Stimulated activated naive CD8-positive, alpha-beta T cell treated with anti-CD3 and anti-CD28 coated beads, Interleukin-15, amount 100 ng/mL, for 72 hours (primary cell): Measurements from ENCODE around the gene EWSR1.

Experiments
- ATAC-seq: fragments of 150-1000 bp; cut with Tn5 transposase; 2 replicates; pipeline ENCODE4 v1.10.0; 2021; ENCODE audit warnings: mild to moderate bottlenecking, moderate library complexity
- DNase-seq, 2 donors: peaks; one replicate each; pipeline ENCODE4 v3.0.0; 2021 to 2022
- H3K27ac Mint-ChIP-seq, 2 donors: one replicate each; pipeline ENCODE4 v1.8.0; 2022; ENCODE audit warnings: mild to moderate bottlenecking in 2 of 2, mixed read lengths in 2 of 2, moderate library complexity in 2 of 2
- H3K27me3 Mint-ChIP-seq: one replicate; pipeline ENCODE4 v1.8.0; 2022; ENCODE audit warnings: mixed read lengths
- H3K4me1 Mint-ChIP-seq: one replicate; pipeline ENCODE4 v1.8.0; 2022; ENCODE audit warnings: mild to moderate bottlenecking, mixed read lengths
- H3K4me3 Mint-ChIP-seq, 2 donors: one replicate each; pipeline ENCODE4 v1.8.0; 2022; ENCODE audit warnings: mild to moderate bottlenecking in 2 of 2, mixed read lengths in 2 of 2, moderate library complexity in 1 of 2
- H3K9me3 Mint-ChIP-seq, 2 donors: one replicate each; pipeline ENCODE4 v1.8.0; 2022; ENCODE audit warnings: mixed read lengths in 2 of 2

Gene EWSR1

DNA sequence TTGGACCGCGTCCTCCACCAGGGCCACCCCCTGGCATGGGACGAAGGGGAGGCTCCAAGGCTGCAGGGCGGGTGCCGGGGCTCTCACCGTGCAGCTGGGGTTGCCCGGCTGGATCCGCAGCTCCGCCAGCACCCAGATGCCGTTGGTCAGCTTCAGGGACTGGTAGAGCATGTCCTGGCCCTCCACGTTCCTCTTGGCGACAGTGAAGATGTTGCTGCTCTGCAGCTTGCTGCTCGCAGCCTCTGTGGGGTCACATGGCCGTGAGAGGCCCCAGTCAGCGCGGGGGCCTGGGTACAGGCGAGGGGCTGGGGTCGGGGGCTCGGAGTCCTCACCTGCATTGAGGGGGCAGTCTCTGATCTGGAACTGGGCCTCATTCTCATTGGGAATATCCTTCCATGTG, 62.2 kb downstream of the EWSR1 start:
- Mint-ChIP-seq H3K27me3 (no peaks in the 10 kb centered on the region), H3K4me3 (no peak overlapping the region), H3K4me1 (no peaks in the 10 kb centered on the region), H3K27ac (no peak overlapping the region), H3K9me3 (no peaks in the 10 kb centered on the region)
- DNase-seq (no peak), ATAC-seq (no peak)

DNA sequence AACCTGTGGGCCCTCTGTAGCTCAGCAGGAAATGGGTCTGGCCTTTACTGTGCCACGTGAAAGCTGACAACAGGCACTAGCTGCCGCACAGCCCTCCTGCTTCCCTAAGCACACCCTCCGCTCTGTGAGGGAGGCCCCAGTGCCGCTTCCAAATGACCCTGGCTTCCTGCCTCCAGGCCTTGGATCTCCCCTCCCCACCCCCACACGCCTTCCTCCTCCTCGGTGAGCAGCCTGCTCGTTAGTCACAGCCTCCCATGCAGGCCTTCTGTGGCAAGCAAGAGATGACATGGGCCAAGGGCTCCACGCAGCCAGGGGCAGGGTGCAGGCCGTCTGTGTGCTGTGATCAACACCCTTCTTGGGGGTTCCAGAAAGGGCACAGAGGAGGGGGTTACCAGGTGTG, 62.7 kb downstream of the EWSR1 start:
- no peaks in the 10 kb centered on the region for H3K27me3 Mint-ChIP-seq
- no peak overlapping the region for H3K27ac Mint-ChIP-seq
- ATAC-seq (no peak), DNase-seq (no peak)
- no peak overlapping the region for H3K4me3 Mint-ChIP-seq
- no peaks in the 10 kb centered on the region for H3K9me3 Mint-ChIP-seq
- no peaks in the 10 kb centered on the region for H3K4me1 Mint-ChIP-seq

DNA sequence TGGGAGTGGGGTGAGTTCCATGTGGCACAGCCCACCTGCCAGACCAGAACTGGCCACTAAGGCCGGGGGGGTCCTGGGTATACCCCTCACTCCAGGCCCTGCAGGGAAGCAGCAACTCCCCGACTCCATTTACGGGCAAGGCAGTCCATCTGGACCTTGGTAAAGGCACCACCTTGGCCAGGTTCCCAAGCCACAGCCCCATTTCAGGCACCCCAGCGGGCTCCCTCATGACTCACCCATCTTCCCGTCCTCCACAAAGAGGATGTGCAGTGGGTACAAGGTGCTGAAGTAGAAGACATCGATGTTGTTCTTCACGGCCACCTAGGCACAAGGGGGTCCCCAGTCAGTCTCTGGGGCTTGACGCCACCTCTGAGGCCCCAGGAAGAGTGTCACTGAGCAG, 63.1 kb downstream of the EWSR1 start:
- Mint-ChIP-seq H3K27me3 (no peaks in the 10 kb centered on the region), H3K9me3 (no peaks in the 10 kb centered on the region), H3K4me3 (no peak overlapping the region), H3K4me1 (no peaks in the 10 kb centered on the region), H3K27ac (no peak overlapping the region)
- ATAC-seq (no peak), DNase-seq (no peak)

DNA sequence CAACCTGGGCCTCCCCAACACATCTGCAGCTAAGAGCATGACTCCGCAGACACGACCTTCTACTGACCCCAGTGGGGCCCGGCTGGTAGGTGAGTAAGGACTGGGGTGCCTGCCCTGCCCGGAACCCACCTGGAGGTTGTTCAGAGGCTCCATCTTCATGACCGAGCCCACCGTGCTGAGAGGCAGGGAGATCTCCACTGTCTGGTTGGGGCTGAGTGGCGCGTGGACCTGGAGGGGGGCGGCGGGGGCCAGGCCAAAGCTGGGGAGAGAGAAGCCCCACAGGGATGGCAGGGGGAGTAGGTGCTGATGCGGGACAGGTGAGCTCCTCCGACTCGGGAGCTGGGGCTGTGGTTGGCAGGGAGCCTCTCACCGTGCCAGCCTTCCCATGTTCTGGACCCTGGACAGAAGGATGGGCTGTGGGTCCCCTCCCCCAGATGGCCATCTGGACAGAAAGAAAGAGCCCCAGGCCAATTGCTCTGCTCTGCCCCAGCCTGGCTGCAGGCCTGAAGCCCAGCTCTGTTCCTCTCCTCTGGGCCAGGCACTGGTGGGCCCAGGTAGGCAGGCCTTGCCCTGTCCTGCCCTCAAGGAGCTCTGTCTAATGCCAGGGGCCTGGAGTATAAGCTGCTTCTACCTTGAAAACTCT, 63.7 kb downstream of the EWSR1 start:
- ATAC-seq (no peak), DNase-seq (no peak)
- Mint-ChIP-seq H3K4me1 (no peaks in the 10 kb centered on the region), H3K9me3 (no peaks in the 10 kb centered on the region), H3K4me3 (no peak overlapping the region), H3K27ac (no peak overlapping the region), H3K27me3 (no peaks in the 10 kb centered on the region)

DNA sequence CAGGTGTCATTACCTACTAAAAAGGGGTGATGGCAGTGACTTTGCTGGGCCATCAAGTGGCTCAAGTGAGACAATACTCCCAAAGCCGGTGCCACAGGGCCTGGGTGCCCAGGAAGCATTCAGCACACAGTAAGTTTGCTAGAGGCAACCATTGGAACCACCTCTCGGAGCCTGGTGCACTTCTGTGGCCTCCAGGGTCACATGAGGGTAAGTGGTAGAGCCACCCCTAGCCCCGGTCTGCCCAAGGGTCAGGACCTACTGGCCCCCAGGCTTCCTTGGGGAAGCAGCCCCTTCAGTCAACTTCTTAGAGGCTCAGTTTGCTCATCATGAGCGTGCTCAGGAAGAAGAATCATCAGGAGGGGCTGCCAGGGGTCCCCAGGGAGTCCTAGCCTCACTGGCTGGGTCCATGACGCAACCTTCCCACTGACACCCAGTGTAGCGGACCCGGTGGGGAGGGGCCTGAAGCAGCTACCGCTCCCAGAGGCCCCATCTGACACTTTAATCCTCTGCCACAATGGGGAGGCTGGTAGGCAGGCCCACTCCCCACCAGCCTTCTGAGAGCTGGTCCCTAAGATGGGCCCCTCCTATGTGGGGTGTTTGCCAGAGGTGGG, 64.9 kb downstream of the EWSR1 start:
- DNase-seq (no peak), ATAC-seq (no peak)
- H3K4me1 Mint-ChIP-seq = no peaks in the 10 kb centered on the region
- no peaks in the 10 kb centered on the region for H3K27me3 Mint-ChIP-seq
- no peak overlapping the region for H3K4me3 Mint-ChIP-seq
- peak overlapping the region; percentile 74 to 76 for H3K27ac Mint-ChIP-seq
- no peaks in the 10 kb centered on the region for H3K9me3 Mint-ChIP-seq

DNA sequence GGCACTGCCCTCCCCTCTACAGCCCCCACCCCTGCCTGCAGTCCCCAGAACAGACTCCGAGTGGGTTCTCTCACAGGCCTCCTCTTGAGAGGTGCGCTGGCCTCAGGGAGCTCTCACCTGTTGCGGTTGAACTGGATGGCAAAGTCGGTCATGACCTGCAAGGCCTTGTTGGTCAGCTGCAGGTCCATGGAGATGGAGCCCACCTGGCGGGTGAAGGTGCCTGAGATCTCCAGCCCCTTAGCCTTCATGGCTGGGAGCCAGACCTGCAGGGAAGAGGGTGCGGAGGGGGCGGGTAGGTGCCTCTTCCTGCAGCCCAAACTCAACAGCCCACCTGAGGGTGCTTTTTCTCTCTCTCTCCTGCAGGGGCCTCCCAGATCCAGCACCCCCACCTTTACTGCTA, 66.1 kb downstream of the EWSR1 start:
- Mint-ChIP-seq H3K9me3 (no peaks in the 10 kb centered on the region), H3K4me3 (no peak overlapping the region), H3K27me3 (no peaks in the 10 kb centered on the region), H3K4me1 (no peaks in the 10 kb centered on the region), H3K27ac (no peak overlapping the region)
- ATAC-seq (no peak), DNase-seq (no peak)

DNA sequence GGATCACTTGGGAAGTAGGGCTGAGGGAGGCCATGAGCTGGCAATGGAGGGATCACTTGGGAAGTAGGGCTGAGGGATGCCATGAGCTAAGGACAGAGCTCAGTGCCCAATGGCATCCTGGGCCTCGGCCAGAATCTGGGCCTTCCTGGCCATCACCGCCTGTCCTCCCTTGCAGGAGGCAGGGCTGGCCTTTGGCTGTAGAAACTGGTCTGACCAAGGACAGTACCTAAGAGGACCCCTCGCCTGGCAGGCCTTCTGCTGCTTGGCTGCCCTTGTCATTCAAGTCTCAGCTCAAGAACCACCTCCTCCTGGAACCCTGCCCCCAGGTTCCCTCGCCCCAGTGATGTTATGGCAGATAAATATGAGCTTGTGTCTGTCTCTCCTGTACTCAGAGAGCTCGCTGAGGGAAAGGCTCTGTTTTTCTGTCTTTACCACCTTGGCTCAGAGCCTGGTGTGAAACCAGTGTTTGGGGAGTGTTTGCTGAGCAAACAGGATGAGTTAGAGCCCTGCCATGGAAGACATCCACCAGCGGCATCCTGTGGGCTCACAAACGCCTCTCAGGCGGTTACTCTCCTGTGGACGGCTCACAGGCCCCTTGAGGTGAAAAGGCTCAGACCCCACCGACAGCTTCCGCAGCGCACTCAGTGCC, 66.8 kb downstream of the EWSR1 start:
- no peak for ATAC-seq
- H3K4me3 Mint-ChIP-seq = no peak overlapping the region
- H3K27me3 Mint-ChIP-seq = no peaks in the 10 kb centered on the region
- H3K9me3 Mint-ChIP-seq = no peaks in the 10 kb centered on the region
- no peak overlapping the region for H3K27ac Mint-ChIP-seq
- DNase-seq = no peak
- no peaks in the 10 kb centered on the region for H3K4me1 Mint-ChIP-seq

DNA sequence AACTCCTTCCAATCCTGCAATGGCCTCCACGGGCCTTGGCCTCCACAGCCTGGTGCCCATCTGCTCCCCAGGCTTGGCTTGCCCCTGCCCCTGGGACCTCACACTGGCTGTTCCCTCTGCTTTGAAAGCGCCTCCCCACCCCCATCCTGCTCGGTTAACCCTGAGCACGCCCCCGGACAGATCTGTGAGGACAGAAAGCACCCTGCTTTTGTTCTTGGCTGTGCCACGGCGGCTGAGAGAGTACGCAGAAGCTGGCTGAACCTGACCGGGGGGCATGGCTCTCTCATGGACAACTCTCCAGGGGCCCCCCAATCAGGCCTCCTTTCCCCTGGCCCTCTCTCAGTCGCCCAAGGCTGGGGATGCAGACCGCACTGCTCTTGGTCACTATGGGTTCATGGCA, 67.6 kb downstream of the EWSR1 start:
- Mint-ChIP-seq H3K27me3 (no peaks in the 10 kb centered on the region), H3K27ac (no peak overlapping the region), H3K4me3 (no peak overlapping the region), H3K9me3 (no peaks in the 10 kb centered on the region), H3K4me1 (no peaks in the 10 kb centered on the region)
- DNase-seq (no peak), ATAC-seq (no peak)

DNA sequence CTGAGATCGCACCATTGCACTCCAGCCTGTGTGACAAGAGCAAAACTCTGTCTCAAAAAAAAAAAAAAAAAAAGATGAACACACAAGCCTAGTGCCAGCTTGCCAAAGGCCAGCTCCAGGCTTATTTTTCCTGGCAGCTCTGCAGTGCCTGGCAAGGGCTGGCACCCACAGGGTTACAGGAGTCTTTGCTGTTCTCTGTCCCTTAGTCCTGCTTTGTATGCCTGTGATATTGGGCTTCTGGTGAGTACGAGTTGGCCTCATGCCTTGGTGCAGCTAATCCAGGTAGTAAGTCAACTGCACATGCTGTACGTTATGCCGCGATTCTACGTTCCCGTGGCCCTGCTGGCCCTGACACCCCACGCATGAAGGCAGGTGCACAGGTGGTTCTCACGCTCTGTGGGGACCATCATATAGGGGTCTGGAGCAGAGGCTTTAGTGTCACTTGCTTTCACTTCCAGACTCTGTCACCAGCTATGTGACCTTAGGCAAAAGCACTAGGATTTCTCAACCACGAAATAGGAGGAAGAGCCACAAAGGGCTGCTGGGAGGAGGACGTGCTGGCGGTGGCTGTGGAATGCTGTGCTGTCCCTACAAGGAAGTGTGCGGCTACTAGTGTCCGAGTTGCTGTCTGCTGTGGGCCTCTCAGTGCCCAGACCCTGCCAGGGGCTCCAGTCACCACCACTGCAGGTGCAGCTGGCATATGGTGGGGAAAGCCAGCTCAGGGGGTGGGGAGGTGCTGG, 68.9 kb downstream of the EWSR1 start:
- ATAC-seq = no peak
- Mint-ChIP-seq H3K27ac (no peak overlapping the region), H3K27me3 (no peaks in the 10 kb centered on the region), H3K4me3 (no peak overlapping the region), H3K4me1 (no peaks in the 10 kb centered on the region), H3K9me3 (no peaks in the 10 kb centered on the region)
- DNase-seq = no peak

DNA sequence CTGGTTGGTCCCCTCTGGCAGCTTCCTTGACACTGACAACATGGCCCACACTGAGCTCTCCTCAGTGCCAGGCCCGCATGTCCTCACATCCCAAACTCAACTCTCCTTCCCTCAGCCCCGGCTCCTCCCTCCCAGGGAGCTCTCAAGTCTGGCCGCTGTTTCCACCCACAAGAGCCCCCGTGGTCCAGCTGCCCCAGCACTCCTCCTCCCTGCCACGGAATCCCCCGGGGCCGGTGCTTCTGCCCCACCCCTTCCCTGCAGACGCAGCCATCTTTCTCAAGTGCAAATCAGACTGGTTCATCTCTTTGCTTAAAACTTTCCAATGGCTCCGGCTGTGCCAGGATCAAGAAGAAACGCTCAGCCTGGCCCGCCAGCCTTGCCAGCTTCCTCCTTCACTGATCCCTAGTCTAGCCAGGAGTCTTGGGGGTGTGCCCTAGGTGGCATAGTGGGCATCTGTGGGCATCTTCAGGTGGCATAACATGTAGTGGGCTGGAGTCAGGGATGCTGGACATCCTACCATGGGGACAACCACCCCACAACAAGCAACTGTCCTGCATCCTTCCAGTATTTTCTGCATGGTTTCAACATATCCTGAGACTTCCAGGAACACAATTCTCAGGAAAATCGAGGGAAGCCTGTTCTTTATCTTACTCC, 69.7 kb downstream of the EWSR1 start:
- Mint-ChIP-seq H3K4me3 (no peak overlapping the region), H3K27ac (peak overlapping the region in 1 of 2 donors; percentile 42), H3K27me3 (no peaks in the 10 kb centered on the region), H3K9me3 (no peaks in the 10 kb centered on the region), H3K4me1 (no peaks in the 10 kb centered on the region)
- DNase-seq (no peak), ATAC-seq (no peak)

DNA sequence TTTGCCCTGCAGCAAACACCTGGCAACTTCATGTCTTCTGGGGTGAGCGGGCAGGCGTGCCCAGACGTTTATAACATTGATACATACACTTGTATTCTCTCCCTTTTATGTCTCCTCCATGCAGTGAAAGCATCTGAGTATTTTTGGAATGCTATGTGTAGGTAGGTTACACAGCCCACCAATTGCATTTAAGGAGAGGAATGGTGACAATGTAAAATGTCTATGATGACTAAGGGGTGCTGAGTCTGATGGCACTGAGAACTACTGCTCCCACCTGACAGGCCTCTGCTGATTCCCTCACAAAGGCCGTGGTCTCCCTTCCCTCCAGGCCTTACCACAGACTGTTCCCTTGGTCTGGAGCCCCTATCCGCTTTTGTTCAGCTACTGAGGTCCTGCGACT, 70.3 kb downstream of the EWSR1 start:
- ATAC-seq = no peak
- Mint-ChIP-seq H3K27ac (no peak overlapping the region), H3K9me3 (no peaks in the 10 kb centered on the region), H3K4me1 (no peaks in the 10 kb centered on the region), H3K4me3 (no peak overlapping the region), H3K27me3 (no peaks in the 10 kb centered on the region)
- no peak for DNase-seq

DNA sequence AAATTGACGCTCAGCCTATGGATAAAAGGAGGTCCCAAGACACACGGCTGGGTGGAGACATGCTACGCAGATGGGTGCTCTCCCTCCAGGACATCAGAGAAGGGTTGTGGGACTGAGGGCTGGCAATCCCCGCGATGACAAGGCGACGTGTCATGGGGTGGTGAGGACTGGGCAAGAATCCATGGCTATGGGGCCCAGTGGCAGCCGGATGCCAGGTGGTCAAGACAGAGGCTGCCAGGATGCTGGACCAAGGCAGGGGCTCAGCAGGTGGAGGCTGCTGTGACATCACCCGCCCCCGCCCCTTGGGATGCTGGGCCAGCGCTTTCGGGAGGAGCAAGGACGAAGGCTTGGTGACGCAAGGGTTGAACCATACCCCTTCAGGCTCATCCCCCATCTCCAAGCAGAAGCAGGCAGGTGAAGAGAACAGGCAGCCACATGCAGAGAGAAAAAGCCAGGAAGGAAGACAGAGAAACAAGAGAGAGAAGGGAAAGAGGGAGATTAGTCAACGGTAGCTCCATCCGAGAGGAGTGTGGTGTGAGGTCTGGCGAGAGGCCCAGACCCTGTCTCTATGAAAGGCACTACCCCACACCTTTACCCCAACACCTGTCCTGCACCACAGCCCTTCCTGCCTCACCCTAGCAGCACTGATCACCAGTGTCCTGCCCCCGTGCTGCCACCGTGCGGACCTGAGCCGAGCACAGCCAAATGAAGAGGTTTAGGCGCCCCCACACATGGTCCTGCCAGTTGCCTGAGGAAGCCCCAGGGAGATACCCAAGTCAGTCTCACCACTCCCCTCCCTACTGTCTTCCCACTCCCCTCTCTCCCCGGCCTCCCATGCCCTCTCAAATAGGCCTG, 71.5 kb downstream of the EWSR1 start:
- no peak for DNase-seq
- Mint-ChIP-seq H3K27me3 (no peaks in the 10 kb centered on the region), H3K9me3 (no peaks in the 10 kb centered on the region), H3K4me1 (no peaks in the 10 kb centered on the region), H3K27ac (peak overlapping the region in 1 of 2 donors; percentile 55), H3K4me3 (no peak overlapping the region)
- ATAC-seq = no peak

DNA sequence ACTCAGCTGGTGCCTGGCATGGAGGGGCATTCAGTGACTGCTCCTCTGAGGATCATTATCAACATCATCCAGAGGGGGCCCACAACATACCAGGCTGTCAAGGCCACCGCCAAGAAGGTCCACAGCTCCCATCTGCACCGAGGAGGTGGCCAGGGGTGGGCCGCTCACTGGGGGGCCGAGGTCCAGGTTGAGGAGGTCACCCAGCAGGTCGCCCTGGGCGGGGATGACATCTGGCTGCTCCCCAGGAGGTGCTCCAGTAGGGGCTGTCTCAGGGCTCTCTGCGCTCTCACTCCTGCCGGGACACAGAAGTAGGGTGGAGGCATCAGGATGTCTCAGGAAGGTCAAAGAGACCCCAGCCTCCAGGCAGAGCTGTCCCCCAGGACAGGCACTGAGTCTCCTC, 72.5 kb downstream of the EWSR1 start:
- Mint-ChIP-seq H3K9me3 (no peaks in the 10 kb centered on the region), H3K27ac (peak overlapping the region in 1 of 2 donors; percentile 74), H3K4me3 (no peak overlapping the region), H3K27me3 (no peaks in the 10 kb centered on the region), H3K4me1 (no peaks in the 10 kb centered on the region)
- no peak for DNase-seq
- ATAC-seq = no peak

DNA sequence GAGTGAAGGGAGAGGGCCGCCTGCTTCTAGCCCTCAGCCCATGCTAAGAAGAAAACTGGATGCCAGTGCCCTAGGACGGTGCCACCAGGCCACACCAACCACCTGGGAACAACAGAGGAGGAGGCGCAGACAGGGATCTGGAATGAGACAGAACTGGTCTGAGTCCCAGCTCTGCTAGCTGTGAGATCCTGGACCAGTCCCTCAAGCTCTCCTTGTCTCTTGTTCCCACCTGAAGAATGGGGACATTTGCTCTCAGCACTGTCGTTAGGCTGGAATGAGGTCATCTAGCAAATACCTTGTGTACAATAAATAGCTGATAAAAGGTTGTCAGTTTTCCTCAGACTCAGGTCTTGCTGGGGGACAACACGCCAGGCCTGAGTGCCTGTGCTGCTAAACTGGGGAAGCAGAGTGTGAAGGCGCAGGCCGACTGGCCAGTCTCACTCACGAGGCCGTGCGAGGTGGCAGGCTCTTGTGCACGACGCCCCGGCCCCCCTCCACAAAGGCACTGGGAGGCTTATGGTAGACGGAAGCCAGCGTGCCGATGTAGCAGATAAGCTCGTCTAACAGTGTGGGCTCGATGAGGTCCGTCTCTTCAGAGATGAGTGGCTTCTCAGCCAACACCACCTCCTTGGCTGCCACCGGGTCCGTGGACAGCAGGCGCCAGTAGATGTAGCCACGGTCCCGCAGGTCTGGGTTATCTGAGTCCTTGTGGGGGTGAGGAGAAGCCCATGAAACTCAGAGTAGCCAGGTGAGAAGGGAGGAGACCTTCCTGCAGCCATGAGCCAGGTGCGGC, 73.2 kb downstream of the EWSR1 start:
- DNase-seq (no peak), ATAC-seq (no peak)
- Mint-ChIP-seq H3K4me1 (no peaks in the 10 kb centered on the region), H3K27me3 (no peaks in the 10 kb centered on the region), H3K4me3 (no peak overlapping the region), H3K27ac (no peak overlapping the region), H3K9me3 (no peaks in the 10 kb centered on the region)

DNA sequence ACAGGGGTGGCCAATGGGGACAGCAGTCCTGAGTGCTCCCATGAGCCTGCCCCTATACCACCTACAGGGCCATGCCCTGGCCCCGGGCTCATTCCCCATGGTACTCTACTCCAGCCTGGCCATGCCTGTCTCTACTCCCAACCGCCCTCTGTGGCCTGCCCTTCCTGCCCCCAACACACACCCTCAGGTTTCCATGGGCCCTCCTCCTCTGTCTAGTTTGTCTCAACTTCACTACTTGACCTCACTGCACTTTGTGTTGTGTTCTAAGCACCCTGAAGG, 73.7 kb downstream of the EWSR1 start:
- Mint-ChIP-seq H3K27ac (no peak overlapping the region), H3K27me3 (no peaks in the 10 kb centered on the region), H3K4me1 (no peaks in the 10 kb centered on the region), H3K4me3 (no peak overlapping the region), H3K9me3 (no peaks in the 10 kb centered on the region)
- DNase-seq = no peak
- no peak for ATAC-seq
